ENCODE data around the gene RFX6. TPM values are rescaled to one million over a fixed set of nuclear protein-coding genes. Genes with fewer than 3 reads are reported as not detected.

Gene RFX6
- total RNA-seq, 1 experiment from 2014 or later = not detected

GRCh38 chr6:116979560-116979959 is 102.5 kb downstream of the RFX6 start:
- H3K9me3 Mint-ChIP-seq = peaks cover 10 to 12% of the 10 kb centered on the region in 2 experiments
- WGBS (ENCODE audit: extremely low coverage, insufficient read length, low lambda C conversion rate) = no CpG with 5 or more reads among the region's 1 CpG
- H3K27ac Mint-ChIP-seq = no peak overlapping the region
- Histone ChIP-seq H2AK5ac (ENCODE audit: insufficient read length, low read length) (no peak overlapping the region), H2BK20ac (ENCODE audit: low read depth, low read length, poor library complexity, severe bottlenecking) (no peak overlapping the region), H2BK12ac (ENCODE audit: insufficient read length, low read depth, low read length) (no peak overlapping the region), H3K27me3 (ENCODE audit: insufficient read depth, low read length) (no peaks in the 10 kb centered on the region), H2BK120ac (ENCODE audit: low read depth, low read length, poor library complexity, severe bottlenecking) (no peak overlapping the region), H2BK15ac (ENCODE audit: low read depth, low read length) (no peak overlapping the region), H3K23me2 (ENCODE audit: insufficient read length, low read depth, low read length, poor library complexity, severe bottlenecking) (no peaks in the 10 kb centered on the region), H3K27ac (ENCODE audit: insufficient read length, low read depth, low read length) (no peak overlapping the region), H3K56ac (ENCODE audit: insufficient read length, low read depth, low read length) (no peak overlapping the region), H3K23ac (ENCODE audit: insufficient read length, low read depth, low read length) (no peak overlapping the region), H4K5ac (ENCODE audit: insufficient read length, low read depth, low read length) (no peak overlapping the region), H3T11ph (ENCODE audit: low read length) (no peak overlapping the region), H2AFZ (ENCODE audit: low read length) (no peak overlapping the region), H3K14ac (ENCODE audit: insufficient read depth, low read length) (no peak overlapping the region), H3K9ac (ENCODE audit: extremely low read depth, insufficient read length, low read length) (no peak overlapping the region), H4K8ac (replicated peaks; ENCODE audit: insufficient read length, low read depth, low read length) (no peak overlapping the region), H3K79me1 (ENCODE audit: insufficient read depth, low read depth, low read length, poor library complexity, severe bottlenecking) (no peaks in the 10 kb centered on the region), H3K4ac (ENCODE audit: low read depth, low read length) (no peak overlapping the region), H2BK5ac (ENCODE audit: insufficient read length, low read length) (no peak overlapping the region), H3K79me2 (ENCODE audit: insufficient read depth, low read length) (no peaks in the 10 kb centered on the region), H4K91ac (ENCODE audit: insufficient read length, low read depth, low read length) (no peak overlapping the region), H3K4me2 (ENCODE audit: insufficient read depth, insufficient read length, low read length) (no peak overlapping the region), H3K18ac (ENCODE audit: insufficient read length, low read depth, low read length) (no peak overlapping the region), H3K9me3 (ENCODE audit: control insufficient read depth, low read depth, low read length) (no peaks in the 10 kb centered on the region), H3K4me1 (ENCODE audit: insufficient read depth, low read length) (no peaks in the 10 kb centered on the region), H4K20me1 (ENCODE audit: control insufficient read depth, insufficient read depth, insufficient read length) (no peaks in the 10 kb centered on the region)
- peaks cover 0 to 10% (median 2%) of the 10 kb centered on the region in 3 experiments; a peak in 4 of 7 replicates for H3K36me3 Mint-ChIP-seq (ENCODE audit: insufficient read depth in 1 of 3, low read depth in 3 of 3)
- H3K4me3 Mint-ChIP-seq = no peak overlapping the region
- no peak for TF ChIP-seq CTCF (conservative IDR thresholded peaks at IDR 0.05)
- H3K4me1 Mint-ChIP-seq = no peaks in the 10 kb centered on the region
- no peak for DNase-seq
- 0 out of 2 replicates have a peak, but pooled peaks cover 2% of the 10 kb centered on the region for H3K27me3 Mint-ChIP-seq (ENCODE audit: low read depth)

Other genes starting within 250 kb of the RFX6 start
- 14.8 and 15.7 TPM in 2 replicates for gene ZUP1, start 208.5 kb upstream of the RFX6 start, total RNA-seq (2021)
- 8.0 and 10.5 TPM in 2 replicates for gene KPNA5, start 196.0 kb upstream of the RFX6 start, total RNA-seq (2021)
- gene FAM162B, start 111.5 kb upstream of the RFX6 start, total RNA-seq (2021) = 2.1 and 2.3 TPM in 2 replicates
- not detected in 2 replicates for gene GPRC6A, start 48.2 kb upstream of the RFX6 start, total RNA-seq (2021)

Measured in H9 (cell line).